AG04449 (cell line): ENCODE results near the gene NDRG2.
"Not testable (repeated sequence)": the region's sequence is repeated elsewhere in the genome, so short reads cannot be mapped to it uniquely, and the experiment has no call there.

Experiments
- CTCF ChIA-PET: fragments of 350-600 bp; formaldehyde crosslinking; extraction: SDS; loops from one replicate; lab custom pipeline; 2021; ENCODE audit warnings: antibody characterized with exemption; lab: Yijun Ruan, JAX
- POLR2A ChIA-PET: fragments of 400-600, 350-600 bp; formaldehyde crosslinking; extraction: SDS; loops from one replicate; lab custom pipeline; 2020; ENCODE audit warnings: antibody characterized with exemption, inconsistent platforms; lab: Yijun Ruan, JAX
- DNase-seq: peaks from one replicate; pipeline ENCODE4 v3.0.0-alpha.2; 2010; ENCODE audit warnings: low read depth, low spot score
- H3K4me3 ChIP-seq: 2 replicates; pipeline ENCODE4 v1.5.1; 2011; ENCODE audit warnings: low read depth, mild to moderate bottlenecking, control low read depth, low read length
- CTCF ChIP-seq: IDR thresholded peaks from one replicate; pipeline ENCODE4 v1.5.1; 2011; ENCODE audit warnings: mild to moderate bottlenecking, moderate library complexity, low read length, control low read depth, inconsistent platforms; ENCODE audit not compliant: insufficient read depth; ENCODE audit errors: missing control alignments

Gene NDRG2

GRCh38 chr14:20996521-20996920 is 28.3 kb downstream of the NDRG2 start:
- H3K4me3 ChIP-seq: no peak overlapping the region
- POLR2A ChIA-PET: no interaction called here
- TF ChIP-seq CTCF: no peak
- no peak for DNase-seq
- CTCF ChIA-PET: interaction anchor here (0.9 to 17.1 kb wide), 8 partner anchors 9 to 108 kb away, joined by 3 to 288 read pairs (median 12); no protein-coding TSS in a partner anchor

- CTCF ChIA-PET: interaction anchor here (1.6 to 17.1 kb wide), 5 partner anchors 15 to 114 kb away, joined by 8 to 288 read pairs (median 48); partner anchors contain the start of gene TMEM253
- H3K4me3 ChIP-seq: peak within 1 kb of the TSS; percentile 87
- DNase-seq: peak; percentile 91
- POLR2A ChIA-PET: interaction anchor here (1.2 kb wide), 1 partner anchor 8 kb away, joined by 3 read pairs; no protein-coding TSS in a partner anchor
- peak; percentile 45 for TF ChIP-seq CTCF
Observed at GRCh38 chr14:20989787-20990600, 34.9 kb downstream of the NDRG2 start, which contains the start of gene METTL17. Gene METTL17 (plus strand): TSS chr14:20989980. CDS start chr14:20990003, 23 bp downstream.

- no peak for TF ChIP-seq CTCF
- CTCF ChIA-PET: interaction anchor here (0.7 to 15.3 kb wide), 5 partner anchors 16 to 114 kb away, joined by 3 to 202 read pairs (median 6); partner anchors contain the start of gene TMEM253
- H3K4me3 ChIP-seq: peak overlapping the region; percentile 9
- POLR2A ChIA-PET: interaction anchor here (1.2 kb wide), 1 partner anchor 9 kb away, joined by 3 read pairs; no protein-coding TSS in a partner anchor
- DNase-seq: no peak
Observed at GRCh38 chr14:20989471-20989786, 35.4 kb downstream of the NDRG2 start.

GRCh38 chr14:20988717-20989470 is 36.0 kb downstream of the NDRG2 start:
- peak overlapping the region; percentile 9 for H3K4me3 ChIP-seq
- no peak for TF ChIP-seq CTCF
- DNase-seq: no peak
- CTCF ChIA-PET: interaction anchor here (0.7 to 15.3 kb wide), 7 partner anchors 10 to 115 kb away, joined by 3 to 202 read pairs (median 4); partner anchors contain the start of genes SLC39A2 and TMEM253
- POLR2A ChIA-PET: interaction anchor here (1.2 kb wide), 1 partner anchor 10 kb away, joined by 3 read pairs; no protein-coding TSS in a partner anchor

GRCh38 chr14:20986811-20987210 is 38.0 kb downstream of the NDRG2 start:
- POLR2A ChIA-PET: no interaction called here
- CTCF ChIA-PET: interaction anchor here (0.6 to 15.3 kb wide), 6 partner anchors 9 to 117 kb away, joined by 3 to 202 read pairs (median 10); partner anchors contain the start of gene TMEM253
- TF ChIP-seq CTCF: no peak
- H3K4me3 ChIP-seq: no peak overlapping the region
- peak; percentile 85 for DNase-seq

GRCh38 chr14:20985650-20986049 is 39.2 kb downstream of the NDRG2 start:
- H3K4me3 ChIP-seq, DNase-seq, POLR2A ChIA-PET: not testable (repeated sequence)
- CTCF ChIA-PET: interaction anchor here (9.5 to 15.3 kb wide), 2 partner anchors 13 to 118 kb away, joined by 48 to 202 read pairs; partner anchors contain the start of gene TMEM253
